Measurements from ENCODE around the gene UBA3. TPM values are rescaled to one million over a fixed set of nuclear protein-coding genes. Genes with fewer than 3 reads are reported as not detected.

The UBA3 gene
- total and polyA plus RNA-seq, 10 of the 15 experiments (the other 5 are each of a cell fraction or from before 2014, with no cell fraction given), result 72.9 to 131 (median 102) TPM

DNA sequence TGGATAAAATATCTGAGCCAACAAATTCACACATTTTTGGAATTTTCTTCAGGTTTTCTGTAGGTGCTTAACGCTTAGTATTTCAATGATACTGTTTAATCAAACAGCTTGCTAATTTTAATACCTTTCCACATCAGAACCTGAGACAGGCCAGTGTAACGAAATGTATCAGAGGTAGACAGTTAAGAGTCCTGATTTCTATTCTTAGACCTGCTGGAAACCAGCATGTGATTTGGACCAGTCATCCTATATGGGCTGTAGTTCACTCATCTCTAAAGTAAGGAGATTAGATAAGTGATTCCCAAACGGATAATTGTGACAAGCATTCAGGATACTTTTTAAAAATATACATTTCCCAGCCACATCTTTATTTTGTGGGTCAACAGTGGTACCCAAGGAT is 23.0 kb upstream of the UBA3 start (continued):
- TF ChIP-seq ZBTB11 (CRISPR knock-in tag; IDR thresholded peaks at IDR 0.05) (no peak), JUNB (IDR thresholded peaks at IDR 0.05) (no peak), SPI1 (IDR thresholded peaks at IDR 0.05; ENCODE audit: borderline replicate concordance, insufficient read depth, low read depth, low read length) (no peak), RBBP5 (conservative IDR thresholded peaks at IDR 0.05) (no peak), PRDM15 (CRISPR knock-in tag; IDR thresholded peaks at IDR 0.05) (no peak), ESRRA (IDR thresholded peaks at IDR 0.05; ENCODE audit: low read length) (no peak), LARP7 (IDR thresholded peaks at IDR 0.05) (no peak), YBX1 (IDR thresholded peaks at IDR 0.05) (no peak), CREM (IDR thresholded peaks at IDR 0.05; ENCODE audit: low read depth) (no peak), SREBF2 (IDR thresholded peaks at IDR 0.05; ENCODE audit: low read length) (no peak)
